LNCaP clone FGC (cell line): ENCODE results near the gene SPRED2.
A peak's percentile ranks its signal among the peaks of the same experiment; 100 is the strongest.
"Not testable (repeated sequence)": the region's sequence is repeated elsewhere in the genome, so short reads cannot be mapped to it uniquely, and the experiment has no call there.

ENCODE experiments used
- DNase-seq: peaks from one replicate; pipeline ENCODE4 v3.0.0-alpha.2; 2011; ENCODE audit warnings: low read depth
- H3K4me3 ChIP-seq: 2 replicates; pipeline ENCODE4 v1.5.1; 2011; ENCODE audit warnings: mild to moderate bottlenecking, low read depth, low read length, control low read depth
- TF ChIP-seq, protein P1 (sequence below): IDR thresholded peaks from 2 replicates; pipeline ENCODE4 v1.5.1; 2012; ENCODE audit warnings: mild to moderate bottlenecking; ENCODE audit not compliant: control insufficient read depth, insufficient read depth; ENCODE audit errors: extremely low read depth

SPRED2 gene

DNA sequence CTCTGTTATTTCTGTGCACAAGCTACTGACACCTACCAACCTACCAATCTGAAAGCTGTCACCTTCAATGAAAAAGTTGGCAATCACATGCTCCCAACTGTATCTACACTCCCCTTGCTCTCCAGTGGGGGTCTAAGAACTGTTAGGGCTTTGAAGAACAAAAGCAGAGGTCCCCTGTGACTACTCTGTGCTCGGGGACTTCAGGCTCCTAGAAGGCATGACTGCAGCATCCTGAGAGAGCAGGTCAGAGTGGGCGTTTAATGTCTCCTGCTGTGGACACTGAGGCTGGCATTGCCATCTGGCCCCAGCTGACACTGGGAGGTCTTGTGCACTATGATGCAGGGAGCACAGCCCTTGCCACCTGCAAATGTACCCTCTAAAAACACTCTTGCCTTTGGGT is 111.5 kb downstream of the SPRED2 start:
- H3K4me3 ChIP-seq, result no peak overlapping the region

DNA sequence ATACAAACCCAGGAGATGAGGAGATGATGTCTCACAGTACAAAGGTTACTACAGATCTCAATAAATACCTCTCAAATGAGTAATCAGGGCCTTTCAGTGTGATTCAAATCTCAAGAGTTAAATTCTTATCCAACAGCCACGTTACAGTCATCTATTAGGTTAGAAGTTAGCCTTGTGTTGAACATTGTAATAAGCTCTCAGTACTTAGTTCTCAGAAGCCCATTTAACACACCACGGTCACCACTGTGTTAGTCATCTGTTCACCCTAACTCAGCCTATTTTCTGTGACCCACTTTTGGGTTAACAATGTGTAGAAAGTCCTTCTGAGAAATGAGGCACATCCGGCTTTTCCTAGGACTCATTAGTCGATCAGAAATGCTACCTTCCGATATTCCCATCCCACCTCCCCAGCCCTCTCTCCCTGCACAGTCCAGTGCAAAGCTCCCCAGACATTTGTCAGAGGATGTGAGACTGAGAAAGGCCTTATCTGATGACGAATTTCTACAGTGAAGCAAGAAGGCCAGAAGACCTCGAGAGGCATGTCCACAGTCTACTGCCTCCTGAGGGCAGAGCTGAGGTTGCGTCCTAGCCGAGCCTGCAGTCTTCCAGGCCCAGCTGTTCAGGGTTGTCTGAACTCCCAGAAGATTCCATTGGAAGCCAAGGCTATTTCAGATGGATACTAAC is 112.2 kb downstream of the SPRED2 start:
- TF ChIP-seq, protein P1, sequence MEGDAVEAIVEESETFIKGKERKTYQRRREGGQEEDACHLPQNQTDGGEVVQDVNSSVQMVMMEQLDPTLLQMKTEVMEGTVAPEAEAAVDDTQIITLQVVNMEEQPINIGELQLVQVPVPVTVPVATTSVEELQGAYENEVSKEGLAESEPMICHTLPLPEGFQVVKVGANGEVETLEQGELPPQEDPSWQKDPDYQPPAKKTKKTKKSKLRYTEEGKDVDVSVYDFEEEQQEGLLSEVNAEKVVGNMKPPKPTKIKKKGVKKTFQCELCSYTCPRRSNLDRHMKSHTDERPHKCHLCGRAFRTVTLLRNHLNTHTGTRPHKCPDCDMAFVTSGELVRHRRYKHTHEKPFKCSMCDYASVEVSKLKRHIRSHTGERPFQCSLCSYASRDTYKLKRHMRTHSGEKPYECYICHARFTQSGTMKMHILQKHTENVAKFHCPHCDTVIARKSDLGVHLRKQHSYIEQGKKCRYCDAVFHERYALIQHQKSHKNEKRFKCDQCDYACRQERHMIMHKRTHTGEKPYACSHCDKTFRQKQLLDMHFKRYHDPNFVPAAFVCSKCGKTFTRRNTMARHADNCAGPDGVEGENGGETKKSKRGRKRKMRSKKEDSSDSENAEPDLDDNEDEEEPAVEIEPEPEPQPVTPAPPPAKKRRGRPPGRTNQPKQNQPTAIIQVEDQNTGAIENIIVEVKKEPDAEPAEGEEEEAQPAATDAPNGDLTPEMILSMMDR, result no peak
- H3K4me3 ChIP-seq, result no peak overlapping the region
- no peak for DNase-seq

More for the DNA sequence above, 111.5 kb downstream of the SPRED2 start:
- DNase-seq, result no peak
- TF ChIP-seq, protein P1, result no peak

DNA sequence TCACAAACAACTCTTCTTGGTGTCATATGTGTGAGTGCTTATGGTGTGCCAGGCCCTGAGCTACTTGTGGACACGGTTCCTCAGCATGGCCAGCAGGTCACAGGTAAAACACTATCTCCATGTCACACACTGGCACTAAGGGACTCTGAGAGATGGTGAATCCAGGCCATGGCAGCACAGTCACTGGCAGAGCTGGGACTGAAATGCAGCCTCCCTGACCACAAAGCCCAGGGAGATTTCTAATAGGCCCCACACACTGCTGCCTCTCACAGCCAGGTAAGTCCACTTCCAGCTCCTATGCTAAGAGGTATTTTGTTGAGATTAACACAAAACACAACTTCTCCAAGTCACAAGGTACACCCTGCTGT is 112.7 kb downstream of the SPRED2 start:
- DNase-seq, result no peak
- TF ChIP-seq, protein P1, result no peak

DNA sequence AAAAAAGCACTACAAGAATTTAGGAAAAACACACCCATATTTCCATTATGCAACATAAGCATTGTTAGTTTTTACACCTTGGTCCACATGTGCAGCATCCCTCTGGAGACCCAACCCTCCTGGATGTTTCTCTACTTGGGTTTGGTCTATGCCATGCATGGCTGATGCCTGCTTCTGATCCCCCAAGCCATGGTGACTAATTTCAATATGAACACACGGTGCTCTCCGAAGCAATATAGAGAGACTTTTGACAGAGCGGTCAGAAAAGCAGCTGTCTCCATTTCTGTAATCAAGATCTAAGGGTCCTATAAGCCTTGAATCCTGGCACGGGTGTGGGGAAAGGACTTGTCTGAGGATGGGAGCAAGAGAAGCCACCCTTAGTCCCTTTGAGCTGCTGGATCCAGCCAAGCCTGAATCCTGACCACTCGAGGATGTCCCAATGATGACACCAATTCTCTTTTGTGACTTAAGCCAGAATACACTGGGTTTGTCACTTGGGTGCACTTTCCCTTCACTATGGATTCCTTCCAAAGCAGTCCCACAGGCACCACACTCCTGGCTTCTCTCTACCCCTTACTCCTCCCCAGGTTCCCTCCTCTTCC is 113.2 kb downstream of the SPRED2 start:
- TF ChIP-seq, protein P1, result no peak
- DNase-seq, result no peak
- H3K4me3 ChIP-seq, result no peak overlapping the region

More for the DNA sequence above, 112.7 kb downstream of the SPRED2 start:
- H3K4me3 ChIP-seq, result no peak overlapping the region

DNA sequence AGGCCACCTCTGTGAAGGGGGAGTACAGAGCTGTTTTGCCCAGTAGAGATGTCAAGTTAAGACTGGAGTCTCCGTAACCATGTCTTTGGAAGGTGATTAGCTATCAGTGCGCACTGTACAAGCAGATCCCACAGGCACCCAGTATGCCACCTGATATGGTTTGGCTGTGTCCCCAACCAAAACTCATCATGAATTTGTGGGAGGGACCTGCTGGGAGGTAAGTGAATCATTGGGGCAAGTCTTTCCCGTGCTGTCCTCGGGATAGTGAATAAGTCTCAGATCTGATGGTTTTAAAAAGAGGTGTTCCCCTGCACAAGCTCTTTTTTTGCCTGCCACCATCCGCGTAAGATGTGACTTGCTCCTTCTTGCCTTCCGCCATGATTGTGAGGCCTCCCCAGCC is 114.6 kb downstream of the SPRED2 start:
- TF ChIP-seq, protein P1, result no peak
- no peak for DNase-seq
- H3K4me3 ChIP-seq, result no peak overlapping the region

DNA sequence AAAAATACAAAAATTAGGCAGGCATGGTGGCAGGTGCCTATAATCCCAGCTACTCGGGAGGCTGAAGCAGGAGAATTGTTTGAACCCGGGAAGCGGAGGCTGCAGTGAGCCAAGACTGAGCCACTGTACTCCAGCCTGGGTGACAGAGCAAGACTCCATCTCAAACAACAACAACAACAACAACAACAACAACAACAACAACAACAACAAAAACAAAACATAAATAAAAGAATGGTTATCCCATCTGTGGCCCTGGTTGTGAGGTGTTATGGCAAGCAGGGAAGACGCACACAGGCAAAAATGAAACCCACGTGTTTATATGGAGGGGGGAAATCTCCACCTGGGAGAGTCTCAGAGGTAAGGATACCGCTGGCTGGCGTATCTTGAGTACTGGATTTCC is 115.0 kb downstream of the SPRED2 start:
- not testable (repeated sequence) for H3K4me3 ChIP-seq, DNase-seq

DNA sequence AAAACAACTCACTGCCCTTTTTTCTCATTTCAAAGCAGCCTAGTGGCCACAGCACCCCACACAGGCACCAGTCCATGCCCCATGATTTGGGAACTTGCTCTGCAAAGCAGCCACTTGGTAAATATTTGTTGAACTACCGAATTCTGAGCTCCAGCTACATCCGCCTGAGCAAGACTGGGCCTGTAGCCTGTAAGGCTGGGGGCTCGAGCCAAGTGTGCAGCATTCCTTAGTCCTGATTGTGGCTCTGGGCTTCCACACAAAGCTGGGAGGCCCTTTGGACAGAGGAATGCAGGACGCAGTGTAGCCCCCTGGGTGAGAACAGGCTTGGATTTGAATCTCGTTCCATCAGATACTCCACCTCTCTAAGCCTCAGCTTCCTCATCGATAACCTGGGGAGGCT is 116.3 kb downstream of the SPRED2 start:
- H3K4me3 ChIP-seq, result no peak overlapping the region
- TF ChIP-seq, protein P1, result no peak
- peak; percentile 77 for DNase-seq
